Tibial nerve (tissue), 4 donors: ENCODE data around the gene COL4A2.

Experiments
- CTCF ChIP-seq, 5 experiments: fragments of 200-600 bp in 3 of 5; fragments of 450-650 bp in 2 of 5; sonication (generic) in 3 of 5; IDR thresholded peaks; one replicate each; pipeline ENCODE4 v1.5.1; 2016 to 2019; ENCODE audit warnings: antibody characterized with exemption in 5 of 5, mild to moderate bottlenecking in 3 of 5, moderate library complexity in 2 of 5
- EP300 ChIP-seq, 2 donors: sonication (generic); formaldehyde crosslinking; IDR thresholded peaks; one replicate each; pipeline ENCODE4 v1.6.1; 2017; ENCODE audit warnings: antibody characterized with exemption in 2 of 2, mild to moderate bottlenecking in 1 of 2

- TF ChIP-seq CTCF (IDR thresholded peaks at IDR 0.05), result no peak
- no peak for TF ChIP-seq EP300 (IDR thresholded peaks at IDR 0.05)
Observed at GRCh38 chr13:110491869-110492678, 185.0 kb downstream of the COL4A2 start.
